ENCODE measurements around the gene DISC1.
"Not testable (repeated sequence)": the region's sequence is repeated elsewhere in the genome, so short reads cannot be mapped to it uniquely, and the experiment has no call there.

Gene DISC1

DNA sequence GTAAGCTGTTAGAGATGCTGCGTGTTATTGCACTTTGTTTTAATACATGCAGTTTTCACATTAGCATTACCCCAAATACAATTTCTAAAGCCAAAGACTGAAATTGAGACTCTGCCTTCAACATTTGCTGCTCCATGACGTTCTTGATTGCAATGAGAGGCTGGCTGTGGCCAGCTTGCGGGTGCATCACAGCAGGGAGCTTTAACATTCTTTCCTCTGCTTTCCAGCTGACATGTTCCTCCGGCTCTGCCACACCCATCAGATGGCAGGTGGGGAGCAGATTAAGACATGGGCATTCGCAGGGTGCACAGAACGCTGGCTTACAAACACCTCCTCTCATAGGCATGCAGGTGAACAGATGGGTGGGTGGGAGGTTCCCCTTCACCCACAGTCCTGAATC lies 314.1 kb downstream of the DISC1 start:
- H3K4me3 ChIP-seq (ENCODE audit: low read depth, low read length) = no peak overlapping the region
- TF ChIP-seq, protein P1, sequence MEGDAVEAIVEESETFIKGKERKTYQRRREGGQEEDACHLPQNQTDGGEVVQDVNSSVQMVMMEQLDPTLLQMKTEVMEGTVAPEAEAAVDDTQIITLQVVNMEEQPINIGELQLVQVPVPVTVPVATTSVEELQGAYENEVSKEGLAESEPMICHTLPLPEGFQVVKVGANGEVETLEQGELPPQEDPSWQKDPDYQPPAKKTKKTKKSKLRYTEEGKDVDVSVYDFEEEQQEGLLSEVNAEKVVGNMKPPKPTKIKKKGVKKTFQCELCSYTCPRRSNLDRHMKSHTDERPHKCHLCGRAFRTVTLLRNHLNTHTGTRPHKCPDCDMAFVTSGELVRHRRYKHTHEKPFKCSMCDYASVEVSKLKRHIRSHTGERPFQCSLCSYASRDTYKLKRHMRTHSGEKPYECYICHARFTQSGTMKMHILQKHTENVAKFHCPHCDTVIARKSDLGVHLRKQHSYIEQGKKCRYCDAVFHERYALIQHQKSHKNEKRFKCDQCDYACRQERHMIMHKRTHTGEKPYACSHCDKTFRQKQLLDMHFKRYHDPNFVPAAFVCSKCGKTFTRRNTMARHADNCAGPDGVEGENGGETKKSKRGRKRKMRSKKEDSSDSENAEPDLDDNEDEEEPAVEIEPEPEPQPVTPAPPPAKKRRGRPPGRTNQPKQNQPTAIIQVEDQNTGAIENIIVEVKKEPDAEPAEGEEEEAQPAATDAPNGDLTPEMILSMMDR (IDR thresholded peaks at IDR 0.05; ENCODE audit: control insufficient read depth, extremely low read depth, insufficient read depth) = no peak
- DNase-seq (ENCODE audit: low read depth) = no peak

DNA sequence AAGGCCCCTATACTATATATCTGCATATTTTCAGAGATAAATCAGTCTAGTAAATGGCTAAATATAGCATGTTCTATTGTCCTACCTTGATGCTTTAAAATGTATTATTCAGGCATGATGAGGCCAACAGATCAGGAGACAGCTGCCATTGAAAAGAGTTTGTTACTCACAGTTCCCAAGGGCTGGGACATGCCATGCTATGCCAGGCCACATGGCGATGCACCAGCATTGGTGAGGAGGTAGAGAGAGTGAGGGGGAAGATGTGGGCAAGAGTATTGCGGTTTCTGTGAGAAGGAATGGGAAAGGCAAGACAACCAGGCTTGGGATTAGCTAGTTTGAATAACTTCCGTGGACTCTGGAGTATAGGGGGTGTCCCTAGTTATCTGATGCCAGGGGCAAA lies 316.5 kb downstream of the DISC1 start:
- no peak for DNase-seq (ENCODE audit: low read depth)
- H3K4me3 ChIP-seq (ENCODE audit: low read depth, low read length) = no peak overlapping the region
- TF ChIP-seq, protein P1 (IDR thresholded peaks at IDR 0.05; ENCODE audit: control insufficient read depth, extremely low read depth, insufficient read depth) = no peak

DNA sequence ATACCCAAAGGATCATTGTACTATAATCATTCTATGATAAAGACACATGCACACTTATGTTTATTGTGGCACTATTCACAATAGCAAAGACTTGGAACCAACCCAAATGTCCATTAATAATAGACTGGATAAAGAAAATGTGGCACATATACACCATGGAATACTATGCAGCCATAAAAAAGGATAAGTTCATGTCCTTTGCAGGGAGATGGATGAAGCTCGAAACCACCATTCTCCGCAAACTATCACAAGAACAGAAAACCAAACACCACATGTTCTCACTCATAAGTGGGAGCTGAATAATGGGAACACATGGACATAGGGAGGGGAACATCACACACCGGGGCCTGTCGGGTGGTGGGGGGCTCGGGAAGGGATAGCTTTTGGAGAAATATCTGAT lies 321.5 kb downstream of the DISC1 start:
- not testable (repeated sequence) for H3K4me3 ChIP-seq (ENCODE audit: low read depth, low read length)

DNA sequence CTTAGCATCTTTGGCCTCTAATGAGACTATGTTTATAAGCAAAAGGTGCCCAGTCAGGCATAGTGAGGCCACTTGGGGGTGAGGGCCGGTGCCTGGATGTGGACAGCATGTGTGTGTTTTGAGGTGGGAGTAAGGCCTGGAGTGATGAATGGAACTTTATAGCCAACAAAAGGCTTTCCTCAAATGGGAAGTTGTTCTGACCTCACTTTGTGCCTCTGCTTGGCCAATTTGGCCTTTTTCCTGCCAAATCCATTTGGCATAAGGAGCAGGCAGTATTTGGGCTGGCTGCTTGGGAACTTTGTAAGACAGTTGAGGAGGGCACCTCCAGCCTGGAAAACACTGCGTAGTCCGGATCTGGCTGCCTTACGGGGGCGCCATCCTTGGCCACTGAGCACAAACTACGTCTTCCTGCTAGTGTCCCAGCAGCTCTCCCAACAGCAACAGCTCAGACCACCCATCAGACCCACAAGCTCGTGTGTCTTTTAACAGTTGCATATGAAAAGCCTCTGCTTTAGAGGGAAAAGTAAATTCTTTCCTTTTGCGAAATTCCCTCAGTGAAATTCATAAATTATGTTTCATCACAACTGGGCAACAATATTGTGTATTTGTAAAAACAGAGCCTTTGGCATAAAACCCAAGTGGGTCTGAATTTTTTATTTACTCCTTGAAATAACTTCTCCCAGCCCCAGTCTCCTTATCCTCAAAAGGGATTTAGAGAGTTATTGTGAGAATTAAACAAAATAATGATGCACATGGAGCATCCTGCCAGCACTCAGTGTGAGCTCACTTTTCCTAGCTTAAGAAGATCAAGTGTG lies 322.9 kb downstream of the DISC1 start:
- TF ChIP-seq, protein P1 (IDR thresholded peaks at IDR 0.05; ENCODE audit: control insufficient read depth, extremely low read depth, insufficient read depth) = no peak
- DNase-seq (ENCODE audit: low read depth) = no peak
- H3K4me3 ChIP-seq (ENCODE audit: low read depth, low read length) = no peak overlapping the region

More for the DNA sequence above, 321.5 kb downstream of the DISC1 start:
- not testable (repeated sequence) for DNase-seq (ENCODE audit: low read depth)

DNA sequence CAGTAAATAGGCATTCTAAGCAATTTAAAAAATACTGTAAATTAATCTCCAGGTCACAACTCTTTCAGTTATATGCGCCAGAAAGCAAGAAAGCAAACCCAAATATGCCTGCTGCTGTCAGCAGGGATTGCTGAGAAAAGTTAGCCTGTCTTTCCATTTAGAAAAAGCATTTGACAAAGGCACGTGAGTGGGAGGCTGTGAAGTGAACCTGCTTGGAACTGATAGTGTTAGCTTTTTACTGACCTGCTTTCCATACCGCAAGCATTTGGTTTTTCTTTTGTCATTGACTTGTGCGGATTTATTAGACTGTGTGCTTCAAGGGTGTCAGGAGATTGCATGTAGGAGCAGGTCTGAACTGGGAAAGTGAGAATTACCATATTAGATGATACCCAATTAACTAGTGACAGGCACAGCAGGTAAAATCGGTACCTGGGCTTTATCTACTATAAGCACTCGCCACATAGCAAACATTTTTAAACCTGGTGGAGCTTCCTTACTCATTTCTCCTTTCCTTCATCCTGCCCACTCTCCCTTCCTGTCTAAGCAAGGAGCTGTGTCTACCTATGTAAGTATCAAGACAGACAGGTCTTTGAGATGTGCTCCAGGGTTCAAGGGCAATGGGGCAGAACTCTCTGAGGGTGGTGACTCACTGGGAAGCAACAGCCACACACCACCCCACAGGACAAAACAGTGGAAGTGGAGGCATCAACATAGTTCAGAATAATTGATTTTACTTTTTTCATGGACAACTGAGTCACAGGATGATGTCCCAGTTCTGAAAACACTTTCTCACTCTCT lies 323.9 kb downstream of the DISC1 start:
- DNase-seq (ENCODE audit: low read depth) = no peak
- TF ChIP-seq, protein P1 (IDR thresholded peaks at IDR 0.05; ENCODE audit: control insufficient read depth, extremely low read depth, insufficient read depth) = no peak
- no peak overlapping the region for H3K4me3 ChIP-seq (ENCODE audit: low read depth, low read length)

DNA sequence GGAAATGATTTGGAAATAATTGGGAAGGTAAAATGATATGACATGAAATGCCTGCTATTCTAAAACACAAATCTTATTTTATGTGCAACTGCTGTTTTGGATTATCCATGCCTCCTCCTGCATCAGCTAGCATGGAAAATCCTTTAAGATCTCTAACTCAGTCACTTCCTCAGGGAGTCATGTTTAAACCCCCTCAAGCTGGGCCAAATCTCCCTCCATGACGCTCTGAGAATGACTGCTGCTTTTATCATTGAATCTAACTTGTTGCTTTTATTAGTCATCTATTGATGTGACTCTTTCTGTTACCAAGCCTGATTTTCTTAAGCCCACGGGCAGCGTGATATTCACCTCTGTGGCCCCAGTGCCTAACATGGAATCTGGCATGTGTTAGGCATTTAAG lies 324.8 kb downstream of the DISC1 start:
- TF ChIP-seq, protein P1 (IDR thresholded peaks at IDR 0.05; ENCODE audit: control insufficient read depth, extremely low read depth, insufficient read depth) = no peak
- no peak overlapping the region for H3K4me3 ChIP-seq (ENCODE audit: low read depth, low read length)
- no peak for DNase-seq (ENCODE audit: low read depth)

DNA sequence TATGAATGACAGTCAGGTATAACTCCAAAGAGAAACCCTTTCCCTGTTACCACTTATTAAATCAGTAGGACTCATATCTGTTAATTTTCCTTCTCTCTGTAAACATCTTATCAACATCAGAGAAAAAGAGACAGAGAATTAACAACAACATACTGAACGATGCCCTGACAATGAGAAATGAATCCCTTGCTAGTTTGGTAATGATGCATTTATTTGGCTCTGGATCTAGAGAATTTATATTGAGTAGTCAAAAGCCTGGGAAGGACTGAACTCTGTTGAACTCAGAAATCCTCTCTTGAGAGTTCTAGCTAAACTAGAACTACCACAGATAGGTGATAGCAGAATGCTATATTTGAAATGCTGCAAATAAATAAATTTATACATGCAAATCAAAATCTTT lies 325.6 kb downstream of the DISC1 start:
- TF ChIP-seq, protein P1 (IDR thresholded peaks at IDR 0.05; ENCODE audit: control insufficient read depth, extremely low read depth, insufficient read depth) = no peak
- no peak for DNase-seq (ENCODE audit: low read depth)
- no peak overlapping the region for H3K4me3 ChIP-seq (ENCODE audit: low read depth, low read length)
